ENCODE results near the gene SDHB.

Gene SDHB

GRCh38 chr1:16980473-16981268, 73.2 kb downstream of the SDHB start, which contains the start of gene MFAP2:
Gene MFAP2, minus strand, starts transcription at chr1:16980620. Its CDS starts 2,347 bp downstream, at chr1:16978273.
- no peaks in the 10 kb centered on the region for H3K9me3 ChIP-seq (ENCODE audit: insufficient read depth, low read depth, low read length)
- no peaks in the 10 kb centered on the region for H3F3A ChIP-seq (ENCODE audit: low read depth)
- TF ChIP-seq, protein P1, sequence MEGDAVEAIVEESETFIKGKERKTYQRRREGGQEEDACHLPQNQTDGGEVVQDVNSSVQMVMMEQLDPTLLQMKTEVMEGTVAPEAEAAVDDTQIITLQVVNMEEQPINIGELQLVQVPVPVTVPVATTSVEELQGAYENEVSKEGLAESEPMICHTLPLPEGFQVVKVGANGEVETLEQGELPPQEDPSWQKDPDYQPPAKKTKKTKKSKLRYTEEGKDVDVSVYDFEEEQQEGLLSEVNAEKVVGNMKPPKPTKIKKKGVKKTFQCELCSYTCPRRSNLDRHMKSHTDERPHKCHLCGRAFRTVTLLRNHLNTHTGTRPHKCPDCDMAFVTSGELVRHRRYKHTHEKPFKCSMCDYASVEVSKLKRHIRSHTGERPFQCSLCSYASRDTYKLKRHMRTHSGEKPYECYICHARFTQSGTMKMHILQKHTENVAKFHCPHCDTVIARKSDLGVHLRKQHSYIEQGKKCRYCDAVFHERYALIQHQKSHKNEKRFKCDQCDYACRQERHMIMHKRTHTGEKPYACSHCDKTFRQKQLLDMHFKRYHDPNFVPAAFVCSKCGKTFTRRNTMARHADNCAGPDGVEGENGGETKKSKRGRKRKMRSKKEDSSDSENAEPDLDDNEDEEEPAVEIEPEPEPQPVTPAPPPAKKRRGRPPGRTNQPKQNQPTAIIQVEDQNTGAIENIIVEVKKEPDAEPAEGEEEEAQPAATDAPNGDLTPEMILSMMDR (conservative IDR thresholded peaks at IDR 0.05; ENCODE audit: low read length): no peak
- TF ChIP-seq EZH2phosphoT487 (IDR thresholded peaks at IDR 0.05; ENCODE audit: borderline replicate concordance): no peak
- H4K20me1 ChIP-seq (ENCODE audit: insufficient read depth, low read length, poor library complexity, severe bottlenecking): no peaks in the 10 kb centered on the region
- H3K9me2 ChIP-seq (replicated peaks; ENCODE audit: low read depth, low read length): no peaks in the 10 kb centered on the region
- no peak within 1 kb of the TSS for H2AFZ ChIP-seq (ENCODE audit: low read length)
- H3K27me3 ChIP-seq (ENCODE audit: insufficient read depth, low read length, poor library complexity, severe bottlenecking): no peaks in the 10 kb centered on the region
- H3K4me3 ChIP-seq (ENCODE audit: low read length, poor library complexity, severe bottlenecking): no peak within 1 kb of the TSS
- no peak within 1 kb of the TSS for H3K9ac ChIP-seq (ENCODE audit: low read depth, low read length, poor library complexity, severe bottlenecking)
- no peaks in the 10 kb centered on the region for H3K36me3 ChIP-seq (ENCODE audit: insufficient read depth, low read length)
- H3K4me1 ChIP-seq (ENCODE audit: insufficient read depth, low read length, poor library complexity, severe bottlenecking): peaks cover 11% of the 10 kb centered on the region
- H3K79me2 ChIP-seq (ENCODE audit: insufficient read depth, low read length): no peaks in the 10 kb centered on the region
- H3K4me2 ChIP-seq (ENCODE audit: low read depth, low read length, poor library complexity, severe bottlenecking): no peak within 1 kb of the TSS

GRCh38 chr1:16979475-16980327, 74.1 kb downstream of the SDHB start:
- Histone ChIP-seq H3K9ac (ENCODE audit: low read depth, low read length, poor library complexity, severe bottlenecking) (no peak overlapping the region), H4K20me1 (ENCODE audit: insufficient read depth, low read length, poor library complexity, severe bottlenecking) (no peaks in the 10 kb centered on the region), H3K27me3 (ENCODE audit: insufficient read depth, low read length, poor library complexity, severe bottlenecking) (no peaks in the 10 kb centered on the region), H3F3A (ENCODE audit: low read depth) (no peaks in the 10 kb centered on the region), H3K9me3 (ENCODE audit: insufficient read depth, low read depth, low read length) (no peaks in the 10 kb centered on the region), H2AFZ (ENCODE audit: low read length) (no peak overlapping the region), H3K4me3 (ENCODE audit: low read length, poor library complexity, severe bottlenecking) (no peak overlapping the region), H3K4me2 (ENCODE audit: low read depth, low read length, poor library complexity, severe bottlenecking) (no peak overlapping the region), H3K9me2 (replicated peaks; ENCODE audit: low read depth, low read length) (no peaks in the 10 kb centered on the region), H3K4me1 (ENCODE audit: insufficient read depth, low read length, poor library complexity, severe bottlenecking) (peaks cover 11% of the 10 kb centered on the region), H3K36me3 (ENCODE audit: insufficient read depth, low read length) (no peaks in the 10 kb centered on the region), H3K79me2 (ENCODE audit: insufficient read depth, low read length) (no peaks in the 10 kb centered on the region)
- TF ChIP-seq, protein P1 (conservative IDR thresholded peaks at IDR 0.05; ENCODE audit: low read length): no peak
- no peak for TF ChIP-seq EZH2phosphoT487 (IDR thresholded peaks at IDR 0.05; ENCODE audit: borderline replicate concordance)

- no peaks in the 10 kb centered on the region for H3K27me3 ChIP-seq (ENCODE audit: insufficient read depth, low read length, poor library complexity, severe bottlenecking)
- no peaks in the 10 kb centered on the region for H3K9me2 ChIP-seq (replicated peaks; ENCODE audit: low read depth, low read length)
- no peak overlapping the region for H3K4me2 ChIP-seq (ENCODE audit: low read depth, low read length, poor library complexity, severe bottlenecking)
- peaks cover 11% of the 10 kb centered on the region for H3K4me1 ChIP-seq (ENCODE audit: insufficient read depth, low read length, poor library complexity, severe bottlenecking)
- H3K79me2 ChIP-seq (ENCODE audit: insufficient read depth, low read length): no peaks in the 10 kb centered on the region
- no peaks in the 10 kb centered on the region for H3F3A ChIP-seq (ENCODE audit: low read depth)
- TF ChIP-seq, protein P1 (conservative IDR thresholded peaks at IDR 0.05; ENCODE audit: low read length): no peak
- TF ChIP-seq EZH2phosphoT487 (IDR thresholded peaks at IDR 0.05; ENCODE audit: borderline replicate concordance): no peak
- no peak overlapping the region for H3K4me3 ChIP-seq (ENCODE audit: low read length, poor library complexity, severe bottlenecking)
- H3K9me3 ChIP-seq (ENCODE audit: insufficient read depth, low read depth, low read length): no peaks in the 10 kb centered on the region
- H3K9ac ChIP-seq (ENCODE audit: low read depth, low read length, poor library complexity, severe bottlenecking): no peak overlapping the region
- no peaks in the 10 kb centered on the region for H3K36me3 ChIP-seq (ENCODE audit: insufficient read depth, low read length)
- no peak overlapping the region for H2AFZ ChIP-seq (ENCODE audit: low read length)
- H4K20me1 ChIP-seq (ENCODE audit: insufficient read depth, low read length, poor library complexity, severe bottlenecking): no peaks in the 10 kb centered on the region
Observed at GRCh38 chr1:16978567-16979474, 75.0 kb downstream of the SDHB start.
